NCI-H774 (cell line): ENCODE data around the gene PHACTR3.

Source experiments
- DNase-seq: peaks from one replicate; lab custom pipeline; 2025; lab: John Stamatoyannopoulos, UW

Gene PHACTR3

GRCh38 chr20:59622496-59622895, 18.2 kb downstream of the PHACTR3 start:
- DNase-seq = no peak

GRCh38 chr20:59623133-59623532, 18.8 kb downstream of the PHACTR3 start:
- no peak for DNase-seq

GRCh38 chr20:59623583-59623982, 19.2 kb downstream of the PHACTR3 start:
- no peak for DNase-seq

- no peak for DNase-seq
These were observed 20.1 kb downstream of the PHACTR3 start for GRCh38 chr20:59624401-59624800.

GRCh38 chr20:59625214-59625922, 21.0 kb downstream of the PHACTR3 start:
- no peak for DNase-seq

GRCh38 chr20:59627298-59627697, 23.0 kb downstream of the PHACTR3 start:
- no peak for DNase-seq

- no peak for DNase-seq
These were observed 23.8 kb downstream of the PHACTR3 start for GRCh38 chr20:59628171-59628570.

- no peak for DNase-seq
These were observed 25.1 kb downstream of the PHACTR3 start for GRCh38 chr20:59629141-59630045.

GRCh38 chr20:59630526-59630925, 26.2 kb downstream of the PHACTR3 start:
- DNase-seq = no peak

GRCh38 chr20:59631751-59632540, 27.6 kb downstream of the PHACTR3 start:
- no peak for DNase-seq

- DNase-seq = no peak
These were observed 28.3 kb downstream of the PHACTR3 start for GRCh38 chr20:59632541-59633113.

GRCh38 chr20:59633656-59634251, 29.4 kb downstream of the PHACTR3 start:
- DNase-seq = no peak

- DNase-seq = no peak
These were observed 30.2 kb downstream of the PHACTR3 start for GRCh38 chr20:59634435-59635005.

- DNase-seq = no peak
These were observed 32.5 kb downstream of the PHACTR3 start for GRCh38 chr20:59636766-59637370.

GRCh38 chr20:59640267-59640666, 35.9 kb downstream of the PHACTR3 start:
- no peak for DNase-seq

GRCh38 chr20:59643615-59644061, 39.3 kb downstream of the PHACTR3 start:
- no peak for DNase-seq

GRCh38 chr20:59644371-59644939, 40.1 kb downstream of the PHACTR3 start:
- no peak for DNase-seq

- DNase-seq = no peak
These were observed 40.9 kb downstream of the PHACTR3 start for GRCh38 chr20:59645271-59645670.

GRCh38 chr20:59645761-59646171, 41.4 kb downstream of the PHACTR3 start:
- no peak for DNase-seq

GRCh38 chr20:59646487-59646886, 42.1 kb downstream of the PHACTR3 start:
- no peak for DNase-seq
